Uterus (tissue), 2 donors: ENCODE measurements around the gene TIMM10.

Experiments used
- POLR2A ChIP-seq, 2 donors: fragments of 450-650 bp; IDR thresholded peaks; one replicate each; pipeline ENCODE4 v1.6.1; 2016; ENCODE audit warnings: antibody characterized with exemption in 2 of 2, mild to moderate bottlenecking in 1 of 2, moderate library complexity in 1 of 2
- TF ChIP-seq, protein P1 (sequence below), 4 experiments: fragments of 200-600 bp in 2 of 4; fragments of 450-650 bp in 2 of 4; sonication (generic) in 2 of 4; IDR thresholded peaks; one replicate each; pipeline ENCODE4 v1.5.1; 2016 to 2019; ENCODE audit warnings: antibody characterized with exemption in 4 of 4, mild to moderate bottlenecking in 2 of 4, moderate library complexity in 1 of 4

DNA sequence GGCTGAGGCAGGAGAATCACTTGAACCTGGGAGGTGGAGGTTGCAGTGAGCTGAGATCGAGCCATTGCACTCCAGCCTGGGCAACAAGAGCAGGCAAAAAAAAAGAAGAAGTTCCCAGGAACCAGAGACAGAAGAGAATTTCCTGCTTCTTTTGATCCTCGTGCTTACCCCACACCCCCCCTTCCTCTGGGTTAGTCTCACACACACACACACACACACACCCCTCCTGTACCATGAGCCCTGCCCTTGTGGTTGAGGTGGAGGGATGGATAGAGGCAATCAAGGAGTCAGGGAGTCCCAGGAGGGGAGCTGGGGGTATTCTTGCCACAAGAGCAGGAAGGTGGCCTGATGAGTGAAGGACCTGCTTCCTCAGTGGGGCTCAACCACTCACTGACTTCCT is 41.1 kb upstream of the TIMM10 start:
- TF ChIP-seq POLR2A (IDR thresholded peaks at IDR 0.05) = no peak
- TF ChIP-seq, protein P1, sequence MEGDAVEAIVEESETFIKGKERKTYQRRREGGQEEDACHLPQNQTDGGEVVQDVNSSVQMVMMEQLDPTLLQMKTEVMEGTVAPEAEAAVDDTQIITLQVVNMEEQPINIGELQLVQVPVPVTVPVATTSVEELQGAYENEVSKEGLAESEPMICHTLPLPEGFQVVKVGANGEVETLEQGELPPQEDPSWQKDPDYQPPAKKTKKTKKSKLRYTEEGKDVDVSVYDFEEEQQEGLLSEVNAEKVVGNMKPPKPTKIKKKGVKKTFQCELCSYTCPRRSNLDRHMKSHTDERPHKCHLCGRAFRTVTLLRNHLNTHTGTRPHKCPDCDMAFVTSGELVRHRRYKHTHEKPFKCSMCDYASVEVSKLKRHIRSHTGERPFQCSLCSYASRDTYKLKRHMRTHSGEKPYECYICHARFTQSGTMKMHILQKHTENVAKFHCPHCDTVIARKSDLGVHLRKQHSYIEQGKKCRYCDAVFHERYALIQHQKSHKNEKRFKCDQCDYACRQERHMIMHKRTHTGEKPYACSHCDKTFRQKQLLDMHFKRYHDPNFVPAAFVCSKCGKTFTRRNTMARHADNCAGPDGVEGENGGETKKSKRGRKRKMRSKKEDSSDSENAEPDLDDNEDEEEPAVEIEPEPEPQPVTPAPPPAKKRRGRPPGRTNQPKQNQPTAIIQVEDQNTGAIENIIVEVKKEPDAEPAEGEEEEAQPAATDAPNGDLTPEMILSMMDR (IDR thresholded peaks at IDR 0.05) = no peak
